Peyer's patch (tissue), 4 donors: ENCODE data around the gene FRMPD1. TPM values are rescaled to one million over a fixed set of nuclear protein-coding genes. Genes with fewer than 3 reads are reported as not detected.

Source experiments
- DNase-seq, 3 donors: peaks; one replicate each; pipeline ENCODE4 v3.0.0-alpha.2; 2017 to 2019
- H3K27ac ChIP-seq, 4 donors: fragments of 200-600 bp; sonication (generic); one replicate each; pipeline ENCODE4 v1.5.1; 2016 to 2019
- H3K27me3 ChIP-seq, 2 donors: fragments of 200-600 bp; sonication (generic); one replicate each; pipeline ENCODE4 v1.5.1; 2019
- H3K36me3 ChIP-seq, 3 donors: fragments of 200-600 bp; sonication (generic); one replicate each; pipeline ENCODE4 v1.5.1; 2016 to 2019
- H3K4me1 ChIP-seq, 4 donors: fragments of 200-600 bp; sonication (generic); one replicate each; pipeline ENCODE4 v1.5.1; 2016 to 2019
- H3K4me3 ChIP-seq, 4 donors: fragments of 200-600 bp; sonication (generic); 1 replicate in 3 of 4; 2 replicates in 1 of 4; pipeline ENCODE4 v1.5.1; 2016 to 2019; ENCODE audit warnings: mild to moderate bottlenecking in 1 of 4
- H3K9me3 ChIP-seq, 4 donors: fragments of 200-600 bp; sonication (generic); one replicate each; pipeline ENCODE4 v1.5.1; 2016 to 2019; ENCODE audit warnings: mild to moderate bottlenecking in 1 of 4
- CTCF ChIP-seq, 6 experiments: fragments of 450-650 bp in 4 of 6; fragments of 200-600 bp in 2 of 6; sonication (generic) in 1 of 6; IDR thresholded peaks; one replicate each; pipeline ENCODE4 v1.5.1; 2017 to 2019; ENCODE audit warnings: antibody characterized with exemption in 6 of 6, mild to moderate bottlenecking in 3 of 6, moderate library complexity in 1 of 6
- POLR2A ChIP-seq, 2 donors: fragments of 450-650 bp; IDR thresholded peaks; one replicate each; pipeline ENCODE4 v1.5.1; 2017; ENCODE audit warnings: antibody characterized with exemption in 2 of 2, mild to moderate bottlenecking in 2 of 2, moderate library complexity in 2 of 2
- total RNA-seq, 4 donors: library from RNA; depleted of rRNA; stranded (reverse); fragments of >200 nt; gene quantifications; one replicate each; pipeline ENCODE4 v1.1.0, GENCODE V29; 2016

The FRMPD1 gene
- total RNA-seq, 4 donors from 2014 or later, result 0.40 TPM; not detected in 3

- no peak overlapping the region for H3K4me3 ChIP-seq
Measured at GRCh38 chr9:37619806-37620205, 30.9 kb upstream of the FRMPD1 start.

GRCh38 chr9:37620396-37620795 lies 30.4 kb upstream of the FRMPD1 start:
- Histone ChIP-seq H3K4me1 (no peaks in the 10 kb centered on the region), H3K36me3 (no peaks in the 10 kb centered on the region), H3K27me3 (no peaks in the 10 kb centered on the region), H3K4me3 (no peak overlapping the region), H3K9me3 (no peaks in the 10 kb centered on the region), H3K27ac (no peak overlapping the region)
- DNase-seq, result no peak
- no peak for TF ChIP-seq CTCF (IDR thresholded peaks at IDR 0.05)

More at GRCh38 chr9:37619806-37620205, 30.9 kb upstream of the FRMPD1 start:
- Histone ChIP-seq H3K9me3 (no peaks in the 10 kb centered on the region), H3K27ac (no peak overlapping the region), H3K27me3 (no peaks in the 10 kb centered on the region), H3K36me3 (no peaks in the 10 kb centered on the region), H3K4me1 (no peaks in the 10 kb centered on the region)
- TF ChIP-seq CTCF (IDR thresholded peaks at IDR 0.05) (no peak), POLR2A (IDR thresholded peaks at IDR 0.05) (no peak)
- no peak for DNase-seq

GRCh38 chr9:37621273-37622121 lies 29.3 kb upstream of the FRMPD1 start:
- no peak for TF ChIP-seq POLR2A (IDR thresholded peaks at IDR 0.05)
- no peak for TF ChIP-seq CTCF (IDR thresholded peaks at IDR 0.05)
- H3K27ac ChIP-seq, result no peak overlapping the region
- H3K36me3 ChIP-seq, result no peaks in the 10 kb centered on the region
- H3K4me3 ChIP-seq, result no peak overlapping the region
- no peaks in the 10 kb centered on the region for H3K9me3 ChIP-seq
- no peak for DNase-seq
- no peaks in the 10 kb centered on the region for H3K27me3 ChIP-seq
- no peaks in the 10 kb centered on the region for H3K4me1 ChIP-seq

GRCh38 chr9:37622462-37622861 lies 28.3 kb upstream of the FRMPD1 start:
- TF ChIP-seq POLR2A (IDR thresholded peaks at IDR 0.05) (no peak), CTCF (IDR thresholded peaks at IDR 0.05) (no peak)
- no peaks in the 10 kb centered on the region for H3K9me3 ChIP-seq
- DNase-seq, result no peak

GRCh38 chr9:37623267-37623666 lies 27.5 kb upstream of the FRMPD1 start:
- H3K4me3 ChIP-seq, result no peak overlapping the region
- DNase-seq, result no peak
- TF ChIP-seq POLR2A (IDR thresholded peaks at IDR 0.05) (no peak), CTCF (IDR thresholded peaks at IDR 0.05) (no peak)

More at GRCh38 chr9:37622462-37622861, 28.3 kb upstream of the FRMPD1 start:
- no peaks in the 10 kb centered on the region for H3K4me1 ChIP-seq
- no peak overlapping the region for H3K27ac ChIP-seq
- no peaks in the 10 kb centered on the region for H3K27me3 ChIP-seq
- H3K4me3 ChIP-seq, result no peak overlapping the region
- H3K36me3 ChIP-seq, result no peaks in the 10 kb centered on the region

More at GRCh38 chr9:37623267-37623666, 27.5 kb upstream of the FRMPD1 start:
- H3K36me3 ChIP-seq, result no peaks in the 10 kb centered on the region
- H3K27ac ChIP-seq, result no peak overlapping the region
- no peaks in the 10 kb centered on the region for H3K4me1 ChIP-seq
- H3K9me3 ChIP-seq, result no peaks in the 10 kb centered on the region
- no peaks in the 10 kb centered on the region for H3K27me3 ChIP-seq
